Tibial nerve (tissue), 4 donors: ENCODE results near the gene S100A13. TPM values are rescaled to one million over a fixed set of nuclear protein-coding genes. Genes with fewer than 3 reads are reported as not detected.
A peak's percentile ranks its signal among the peaks of the same experiment; 100 is the strongest.
"Not testable (repeated sequence)": the region's sequence is repeated elsewhere in the genome, so short reads cannot be mapped to it uniquely, and the experiment has no call there.

Experiments used
- DNase-seq, 2 donors: peaks; one replicate each; pipeline ENCODE4 v3.0.0-alpha.2; 2019; ENCODE audit warnings: low spot score in 2 of 2
- H3K27ac ChIP-seq, 4 donors: fragments of 200-600 bp; sonication (generic) in 3 of 4; one replicate each; pipeline ENCODE4 v1.5.1; 2017 to 2019; ENCODE audit warnings: mild to moderate bottlenecking in 1 of 4
- H3K27me3 ChIP-seq, 2 donors: fragments of 200-600 bp; sonication (generic) in 1 of 2; one replicate each; pipeline versions ENCODE4 v1.5.1 to v1.6.0; 2017 to 2019
- H3K36me3 ChIP-seq, 3 donors: fragments of 200-600 bp; sonication (generic); one replicate each; pipeline ENCODE4 v1.5.1; 2018 to 2019
- H3K4me1 ChIP-seq, 4 donors: fragments of 200-600 bp; sonication (generic) in 3 of 4; one replicate each; pipeline ENCODE4 v1.5.1; 2017 to 2019
- H3K4me3 ChIP-seq, 4 donors: fragments of 200-600 bp; sonication (generic) in 3 of 4; one replicate each; pipeline ENCODE4 v1.5.1; 2017 to 2019; ENCODE audit warnings: mild to moderate bottlenecking in 1 of 4, moderate library complexity in 1 of 4
- H3K9me3 ChIP-seq, 4 donors: fragments of 200-600 bp; sonication (generic) in 3 of 4; one replicate each; pipeline ENCODE4 v1.5.1; 2017 to 2019
- CTCF ChIP-seq, 5 experiments: fragments of 200-600 bp in 3 of 5; fragments of 450-650 bp in 2 of 5; sonication (generic) in 3 of 5; IDR thresholded peaks; one replicate each; pipeline ENCODE4 v1.5.1; 2016 to 2019; ENCODE audit warnings: antibody characterized with exemption in 5 of 5, mild to moderate bottlenecking in 3 of 5, moderate library complexity in 2 of 5
- EP300 ChIP-seq, 2 donors: sonication (generic); formaldehyde crosslinking; IDR thresholded peaks; one replicate each; pipeline ENCODE4 v1.6.1; 2017; ENCODE audit warnings: antibody characterized with exemption in 2 of 2, mild to moderate bottlenecking in 1 of 2
- POLR2A ChIP-seq, 2 donors: fragments of 450-650 bp; IDR thresholded peaks; one replicate each; pipeline ENCODE4 v1.6.1; 2017; ENCODE audit warnings: antibody characterized with exemption in 2 of 2, mild to moderate bottlenecking in 2 of 2, moderate library complexity in 2 of 2
- WGBS, 2 donors: methylation state at CpG; one replicate each; pipeline ENCODE4 v1.1.5; 2018; 5-methylcytosine and 5-hydroxymethylcytosine counted together
- total RNA-seq, 4 donors: library from RNA; depleted of rRNA; stranded (reverse); fragments of >200 nt; gene quantifications; one replicate each; pipeline ENCODE4 v1.1.0, GENCODE V29; 2016

The S100A13 gene
- 100 to 1,000 TPM in 3 of 4 donors, 10 to 100 TPM in 1; 74.4 to 151 (median 121) TPM for total RNA-seq

DNA sequence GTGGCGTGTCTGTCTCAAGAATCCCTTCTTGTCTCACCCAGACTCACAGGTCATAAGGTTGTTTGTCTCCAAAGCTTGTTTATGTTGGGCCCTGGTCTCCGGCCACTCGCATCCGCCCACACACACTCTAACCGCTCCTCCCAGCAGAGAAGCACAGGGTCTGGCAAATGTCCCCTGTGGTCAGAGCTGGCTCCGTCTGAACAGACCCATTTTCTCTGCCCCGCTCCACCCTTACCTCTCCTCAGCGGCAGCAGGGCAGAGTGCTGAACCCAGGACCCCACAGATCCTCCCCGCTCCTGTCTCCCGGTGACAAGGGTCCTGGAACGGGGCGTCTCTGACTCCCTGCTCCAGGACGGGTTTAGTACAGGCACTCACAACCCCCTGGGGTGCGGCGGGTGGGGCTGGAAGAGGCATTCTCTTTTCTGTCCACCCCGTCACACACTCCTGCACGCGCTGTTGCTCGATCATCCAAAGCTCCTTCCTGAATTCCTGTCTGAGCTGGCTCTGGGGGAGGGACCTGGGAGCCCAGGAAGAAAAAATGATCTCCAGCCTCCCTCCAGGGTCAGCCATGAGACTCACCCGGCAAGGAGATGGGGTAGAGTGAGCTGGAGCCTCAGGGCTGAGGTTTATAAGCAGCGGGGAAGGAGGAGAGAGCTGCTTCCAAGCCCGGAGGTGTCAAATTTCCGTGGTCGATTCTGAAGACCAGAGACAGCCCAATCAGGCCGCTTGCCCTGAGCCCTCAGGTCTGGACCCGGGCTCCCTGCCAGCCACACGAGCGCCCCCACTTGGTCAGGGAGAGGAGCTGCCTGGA, at the start of gene S100A13:
Gene S100A13, minus strand, starts transcription at position 602 of the 811 bp plus-strand sequence. CDS start 1,033 bp downstream, outside the sequence.
- H3K4me1 ChIP-seq = peaks cover 0 to 62% (median 22%) of the 10 kb centered on the region in 4 donors
- peak within 1 kb of the TSS; percentile 25 to 56 (median 48) for H3K4me3 ChIP-seq
- H3K27ac ChIP-seq = peak within 1 kb of the TSS; percentile 79 to 96 (median 86)
- H3K9me3 ChIP-seq = no peaks in the 10 kb centered on the region
- peaks cover 0 to 18% (median 0%) of the 10 kb centered on the region in 3 donors for H3K36me3 ChIP-seq
- H3K27me3 ChIP-seq = no peaks in the 10 kb centered on the region
- WGBS, 2 donors = 6 to 8% methylated on average over 25 to 28 of the region's 28 CpGs
- peak; percentile 65 to 68 for DNase-seq
- TF ChIP-seq EP300 (IDR thresholded peaks at IDR 0.05) (peak in 1 of 2 donors; percentile 85), CTCF (IDR thresholded peaks at IDR 0.05) (peak in 4 of 5 experiments; percentile 31 to 63 (median 44)), POLR2A (IDR thresholded peaks at IDR 0.05) (peak in 1 of 2 donors; percentile 60)

DNA sequence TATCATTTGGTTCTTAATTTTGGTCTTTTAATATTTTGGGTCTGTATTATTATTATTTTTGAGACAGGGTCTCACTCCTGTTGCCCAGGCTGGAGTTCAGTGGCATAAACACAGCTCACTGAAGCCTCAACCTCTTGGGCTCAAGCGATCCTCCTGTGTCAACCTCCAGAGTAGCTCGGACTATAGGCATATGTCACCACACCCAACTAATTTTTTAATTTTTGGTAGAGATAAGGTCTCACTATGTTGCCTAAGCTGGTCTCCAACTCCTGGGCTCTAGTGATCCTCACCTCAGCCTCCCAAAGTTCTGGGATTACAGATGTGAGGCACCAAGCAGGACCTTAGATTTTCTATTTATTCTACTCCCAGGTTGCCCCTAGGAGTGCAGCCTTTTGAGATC, 46.2 kb upstream of the S100A13 start:
- no peak for DNase-seq
- Histone ChIP-seq H3K9me3 (no peaks in the 10 kb centered on the region), H3K4me1 (peaks cover 0 to 35% (median 18%) of the 10 kb centered on the region in 4 donors), H3K27ac (no peak overlapping the region), H3K36me3 (peaks cover 0 to 8% (median 0%) of the 10 kb centered on the region in 3 donors), H3K27me3 (peaks cover 0 to 16% of the 10 kb centered on the region in 2 donors), H3K4me3 (no peak overlapping the region)
- 97% methylated on average over 2 of the region's 2 CpGs for WGBS, 2 donors
- TF ChIP-seq POLR2A (IDR thresholded peaks at IDR 0.05) (no peak), CTCF (IDR thresholded peaks at IDR 0.05) (no peak), EP300 (IDR thresholded peaks at IDR 0.05) (no peak)

GRCh38 chr1:153671628-153672353, 44.5 kb upstream of the S100A13 start:
- Histone ChIP-seq H3K4me3 (peak overlapping the region; percentile 54 to 92 (median 68)), H3K36me3 (peaks cover 0 to 26% (median 12%) of the 10 kb centered on the region in 3 donors), H3K4me1 (peaks cover 0 to 25% (median 9%) of the 10 kb centered on the region in 4 donors), H3K27ac (peak overlapping the region; percentile 75 to 92 (median 90))
- not testable (repeated sequence) for H3K9me3 ChIP-seq, H3K27me3 ChIP-seq
- peak in 1 of 2 donors; percentile 24 for DNase-seq
- WGBS, 2 donors = 14 to 15% methylated on average over 28 of the region's 28 CpGs

DNA sequence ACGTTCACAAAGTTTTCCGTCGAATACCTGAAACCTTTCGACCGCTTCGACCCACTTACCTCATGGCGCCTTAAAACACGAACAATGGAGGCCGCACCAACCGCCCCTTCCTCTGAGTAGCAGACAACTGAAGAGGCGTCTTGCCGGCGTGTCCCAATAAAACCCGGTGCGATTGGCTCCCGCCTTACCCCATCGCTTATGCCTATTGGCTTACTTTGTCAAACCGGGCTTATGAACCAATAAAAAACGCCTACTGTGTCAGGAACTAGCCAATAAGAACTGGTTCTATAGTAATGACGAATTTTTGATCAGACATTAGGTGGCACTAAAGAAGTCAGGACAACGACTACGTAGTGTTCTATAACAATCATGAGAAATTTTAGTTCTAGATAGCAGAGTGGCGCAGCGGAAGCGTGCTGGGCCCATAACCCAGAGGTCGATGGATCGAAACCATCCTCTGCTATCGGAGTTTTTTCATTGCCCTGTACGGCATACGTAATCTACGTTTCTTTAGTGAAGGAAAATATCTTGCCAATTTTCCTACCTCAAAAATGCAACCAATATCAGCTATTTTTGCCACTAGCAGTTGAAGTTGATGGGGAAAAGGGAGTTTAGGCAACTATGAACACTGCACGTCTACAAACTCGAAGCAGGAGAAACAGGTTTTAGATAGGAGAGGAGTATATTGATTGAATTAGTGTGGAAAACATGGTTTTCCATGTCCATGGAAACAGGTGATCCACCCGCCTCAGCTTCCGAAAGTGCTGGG, 43.7 kb upstream of the S100A13 start, which contains the start of gene ILF2:
Gene ILF2, minus strand, starts transcription at position 135 of the 769 bp plus-strand sequence. Its CDS starts 71 bp downstream, at position 64.
- H3K9me3 ChIP-seq = no peaks in the 10 kb centered on the region
- H3K4me3 ChIP-seq = peak within 1 kb of the TSS; percentile 54 to 92 (median 79)
- 0 to 1% methylated on average over 35 of the region's 35 CpGs for WGBS, 2 donors
- DNase-seq = peak; percentile 93 to 95
- peak within 1 kb of the TSS; percentile 75 to 92 (median 90) for H3K27ac ChIP-seq
- TF ChIP-seq EP300 (IDR thresholded peaks at IDR 0.05) (peak; percentile 86 to 95), CTCF (IDR thresholded peaks at IDR 0.05) (peak in 3 of 5 experiments; percentile 32 to 56 (median 39)), POLR2A (IDR thresholded peaks at IDR 0.05) (peak; percentile 68 to 88)
- no peaks in the 10 kb centered on the region for H3K27me3 ChIP-seq
- H3K4me1 ChIP-seq = peaks cover 0 to 25% (median 9%) of the 10 kb centered on the region in 4 donors
- H3K36me3 ChIP-seq = peaks cover 2 to 33% (median 19%) of the 10 kb centered on the region in 3 donors
